Neural progenitor cell (in vitro differentiated cells): ENCODE data around the gene ZFHX3. TPM values are rescaled to one million over a fixed set of nuclear protein-coding genes. Genes with fewer than 3 reads are reported as not detected.
"Not testable (repeated sequence)": the region's sequence is repeated elsewhere in the genome, so short reads cannot be mapped to it uniquely, and the experiment has no call there.

Experiments
- DNase-seq: peaks from one replicate; pipeline ENCODE4 v3.0.0-alpha.2; 2016; ENCODE audit warnings: low spot score
- H2AFZ ChIP-seq: fragments of 200-600 bp; sonication (generic); replicated peaks from 2 replicates; pipeline ENCODE4 v1.6.1; 2016; ENCODE audit warnings: antibody characterized with exemption
- H3F3A ChIP-seq: fragments of 200-600 bp; sonication (generic); 2 replicates; pipeline ENCODE4 v1.6.1; 2016; ENCODE audit warnings: antibody characterized with exemption, low read depth
- H3K27ac ChIP-seq: fragments of 200-600 bp; sonication (generic); 2 replicates; pipeline ENCODE4 v1.5.1; 2016; ENCODE audit warnings: mild to moderate bottlenecking
- H3K27me3 ChIP-seq: fragments of 200-600 bp; sonication (generic); 2 replicates; pipeline ENCODE4 v1.6.1; 2016; ENCODE audit warnings: mild to moderate bottlenecking, moderate library complexity
- H3K36me3 ChIP-seq: fragments of 200-600 bp; sonication (generic); 2 replicates; pipeline ENCODE4 v1.5.1; 2016
- H3K4me1 ChIP-seq: fragments of 200-600 bp; sonication (generic); 2 replicates; pipeline ENCODE4 v1.6.1; 2016; ENCODE audit warnings: mixed run types
- H3K4me2 ChIP-seq: fragments of 200-600 bp; sonication (generic); 2 replicates; pipeline ENCODE4 v1.6.1; 2016
- H3K4me3 ChIP-seq: fragments of 200-600 bp; sonication (generic); 2 replicates; pipeline ENCODE4 v1.5.1; 2016
- H3K79me2 ChIP-seq: fragments of 200-600 bp; sonication (generic); 2 replicates; pipeline ENCODE4 v1.6.1; 2016; ENCODE audit warnings: low read depth
- H3K9ac ChIP-seq: fragments of 200-600 bp; sonication (generic); 2 replicates; pipeline ENCODE4 v1.6.1; 2016
- H3K9me3 ChIP-seq: fragments of 200-600 bp; sonication (generic); 2 replicates; pipeline ENCODE4 v1.5.1; 2016; ENCODE audit warnings: low read depth
- H4K20me1 ChIP-seq: fragments of 200-600 bp; sonication (generic); 2 replicates; pipeline ENCODE4 v1.6.1; 2016; ENCODE audit warnings: low read depth
- H3K27ac Mint-ChIP-seq: 3 replicates; pipeline ENCODE4 v1.8.0; 2021; ENCODE audit warnings: mixed read lengths
- H3K27me3 Mint-ChIP-seq: 2 replicates; pipeline ENCODE4 v1.8.0; 2022; ENCODE audit warnings: low read depth, mild to moderate bottlenecking, inconsistent platforms, moderate library complexity, mixed read lengths; ENCODE audit not compliant: insufficient read depth
- H3K36me3 Mint-ChIP-seq: 3 replicates; pipeline ENCODE4 v1.8.0; 2021; ENCODE audit warnings: mixed read lengths
- H3K4me1 Mint-ChIP-seq: 3 replicates; pipeline ENCODE4 v1.8.0; 2021; ENCODE audit warnings: mixed read lengths
- H3K4me3 Mint-ChIP-seq: 3 replicates; pipeline ENCODE4 v1.8.0; 2021; ENCODE audit warnings: mild to moderate bottlenecking, moderate library complexity, mixed read lengths
- H3K9me3 Mint-ChIP-seq: 3 replicates; pipeline ENCODE4 v1.8.0; 2020; ENCODE audit warnings: mixed read lengths
- CTCF ChIP-seq: fragments of 200-600 bp; sonication (generic); IDR thresholded peaks from 2 replicates; pipeline ENCODE4 v1.5.1; 2017; ENCODE audit warnings: antibody characterized with exemption, mild to moderate bottlenecking
- EZH2 ChIP-seq: fragments of 200-600 bp; sonication (generic); IDR thresholded peaks from 2 replicates; pipeline ENCODE4 v1.6.1; 2017; ENCODE audit warnings: antibody characterized with exemption, mild to moderate bottlenecking, moderate library complexity
- EZH2phosphoT487 ChIP-seq: fragments of 200-600 bp; sonication (generic); IDR thresholded peaks from 2 replicates; pipeline ENCODE4 v1.6.1; 2017; ENCODE audit warnings: antibody characterized with exemption
- total RNA-seq: library from RNA; depleted of rRNA; stranded (reverse); fragments of >200 nt; gene quantifications from 2 replicates; pipeline ENCODE4 v1.2.3, GENCODE V29; 2015; ENCODE audit warnings: low replicate concordance

The ZFHX3 gene
- total RNA-seq, 1 donor from 2014 or later = 2.4 TPM

- H3K9me3 Mint-ChIP-seq = peaks cover 13% of the 10 kb centered on the region
- H3K27ac ChIP-seq = no peak overlapping the region
- no peaks in the 10 kb centered on the region for H3K79me2 ChIP-seq
- no peak overlapping the region for H3K9ac ChIP-seq
- H4K20me1 ChIP-seq = peaks cover 26% of the 10 kb centered on the region
- peaks cover 29% of the 10 kb centered on the region for H3F3A ChIP-seq
- H3K27me3 Mint-ChIP-seq = peaks cover 8% of the 10 kb centered on the region
- peaks cover 34% of the 10 kb centered on the region for H3K4me1 ChIP-seq
- H3K4me2 ChIP-seq = no peak overlapping the region
- no peak overlapping the region for H3K4me3 Mint-ChIP-seq
- no peak overlapping the region for H3K27ac Mint-ChIP-seq
- H3K9me3 ChIP-seq = no peaks in the 10 kb centered on the region
- H3K4me3 ChIP-seq = no peak overlapping the region
- peaks cover 56% of the 10 kb centered on the region for H3K4me1 Mint-ChIP-seq
- no peaks in the 10 kb centered on the region for H3K36me3 ChIP-seq
- no peak overlapping the region for H2AFZ ChIP-seq
- H3K27me3 ChIP-seq = no peaks in the 10 kb centered on the region
- TF ChIP-seq EZH2 (no peak), CTCF (no peak), EZH2phosphoT487 (no peak)
- no peak for DNase-seq
- peaks cover 28% of the 10 kb centered on the region for H3K36me3 Mint-ChIP-seq
These were observed 50.8 kb downstream of the ZFHX3 start for GRCh38 chr16:72997141-72997542.

GRCh38 chr16:72996291-72997062, 51.5 kb downstream of the ZFHX3 start:
- peaks cover 11% of the 10 kb centered on the region for H3K9me3 Mint-ChIP-seq
- no peak overlapping the region for H3K9ac ChIP-seq
- peaks cover 35% of the 10 kb centered on the region for H3F3A ChIP-seq
- H3K36me3 Mint-ChIP-seq = peaks cover 23% of the 10 kb centered on the region
- no peak overlapping the region for H3K27ac ChIP-seq
- no peak overlapping the region for H3K4me3 Mint-ChIP-seq
- peaks cover 8% of the 10 kb centered on the region for H3K27me3 Mint-ChIP-seq
- H3K9me3 ChIP-seq = no peaks in the 10 kb centered on the region
- no peaks in the 10 kb centered on the region for H3K79me2 ChIP-seq
- no peaks in the 10 kb centered on the region for H3K36me3 ChIP-seq
- H2AFZ ChIP-seq = no peak overlapping the region
- peaks cover 40% of the 10 kb centered on the region for H3K4me1 ChIP-seq
- H3K4me3 ChIP-seq = no peak overlapping the region
- no peaks in the 10 kb centered on the region for H3K27me3 ChIP-seq
- H3K27ac Mint-ChIP-seq = no peak overlapping the region
- peaks cover 63% of the 10 kb centered on the region for H3K4me1 Mint-ChIP-seq
- H4K20me1 ChIP-seq = peaks cover 26% of the 10 kb centered on the region
- DNase-seq = no peak
- TF ChIP-seq EZH2phosphoT487 = no peak
- no peak for TF ChIP-seq EZH2
- no peak for TF ChIP-seq CTCF
- no peak overlapping the region for H3K4me2 ChIP-seq

DNA sequence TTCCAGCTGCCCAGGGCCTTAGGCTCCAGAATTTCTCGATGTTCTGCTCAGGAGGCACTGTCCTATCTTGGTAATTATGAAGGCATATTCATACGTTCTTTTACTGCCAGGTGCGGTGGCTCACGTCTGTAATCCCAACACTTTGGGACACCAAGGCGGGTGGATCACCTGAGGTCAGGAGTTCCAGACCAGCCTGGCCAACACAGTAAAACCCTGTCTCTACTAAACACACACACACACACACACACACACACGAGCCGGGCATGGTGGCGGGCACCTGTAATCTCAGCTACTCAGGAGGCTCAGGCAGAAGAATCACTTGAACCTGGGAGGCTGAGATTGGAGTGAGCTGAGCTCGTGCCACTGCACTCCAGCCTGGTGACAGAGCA, 52.1 kb downstream of the ZFHX3 start:
- Mint-ChIP-seq H3K36me3 (peaks cover 19% of the 10 kb centered on the region), H3K4me1 (peaks cover 64% of the 10 kb centered on the region)
- Histone ChIP-seq H3K4me1 (peaks cover 44% of the 10 kb centered on the region), H4K20me1 (peaks cover 26% of the 10 kb centered on the region), H3F3A (peaks cover 36% of the 10 kb centered on the region), H3K4me2 (peak overlapping the region; percentile 1)
- DNase-seq, H3K27me3 Mint-ChIP-seq, H2AFZ ChIP-seq, H3K27ac Mint-ChIP-seq, H3K9me3 Mint-ChIP-seq, H3K27ac ChIP-seq, H3K27me3 ChIP-seq, H3K79me2 ChIP-seq, H3K9me3 ChIP-seq, H3K9ac ChIP-seq, H3K36me3 ChIP-seq, H3K4me3 Mint-ChIP-seq, H3K4me3 ChIP-seq: not testable (repeated sequence)

GRCh38 chr16:72995151-72995881, 52.6 kb downstream of the ZFHX3 start:
- Mint-ChIP-seq H3K9me3 (peaks cover under 1% of the 10 kb centered on the region), H3K36me3 (peaks cover 14% of the 10 kb centered on the region), H3K4me3 (no peak overlapping the region), H3K4me1 (peaks cover 61% of the 10 kb centered on the region), H3K27me3 (peaks cover 8% of the 10 kb centered on the region), H3K27ac (no peak overlapping the region)
- Histone ChIP-seq H4K20me1 (peaks cover 26% of the 10 kb centered on the region), H3K4me1 (peaks cover 47% of the 10 kb centered on the region), H3K9ac (no peak overlapping the region), H3K79me2 (no peaks in the 10 kb centered on the region), H3K9me3 (no peaks in the 10 kb centered on the region), H3K4me3 (no peak overlapping the region), H3K27me3 (no peaks in the 10 kb centered on the region), H2AFZ (no peak overlapping the region), H3F3A (peaks cover 36% of the 10 kb centered on the region), H3K36me3 (no peaks in the 10 kb centered on the region), H3K27ac (no peak overlapping the region), H3K4me2 (peak overlapping the region; percentile 19)
- TF ChIP-seq CTCF (peak; percentile 61), EZH2phosphoT487 (no peak)
- peak; percentile 69 for DNase-seq
